ENCODE data around the gene FOXI1.

FOXI1 gene

DNA sequence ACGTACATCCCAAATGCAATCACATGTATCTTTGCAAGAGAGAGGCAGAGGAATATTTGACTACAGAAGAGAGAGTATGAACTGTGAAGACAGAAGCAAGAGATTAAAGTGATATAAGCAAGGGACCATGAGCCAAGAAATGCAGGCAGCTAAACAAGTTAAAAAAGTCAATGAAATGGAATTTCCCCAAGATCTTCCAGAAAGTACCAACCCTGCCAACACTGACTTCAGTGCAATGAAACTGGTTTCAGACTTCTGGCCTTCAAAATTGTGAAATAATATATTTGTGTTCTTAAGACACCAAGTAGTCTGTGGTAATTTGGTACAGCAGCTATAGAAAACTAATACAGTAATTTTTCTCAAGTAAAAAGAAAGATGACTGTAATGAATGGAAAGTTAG, 20.9 kb downstream of the FOXI1 start:
- Histone ChIP-seq H3K9ac (ENCODE audit: low read length) (no peak overlapping the region), H3K4me2 (ENCODE audit: low read length) (no peak overlapping the region), H3K9me3 (ENCODE audit: low read length) (0 out of 2 replicates have a peak, but pooled peaks cover 4% of the 10 kb centered on the region), H3K4me3 (ENCODE audit: low read depth, low read length, poor library complexity, severe bottlenecking) (no peak overlapping the region), H2AFZ (ENCODE audit: low read length) (no peak overlapping the region), H3K4me1 (ENCODE audit: insufficient read depth, low read length, severe bottlenecking) (no peaks in the 10 kb centered on the region), H3K27ac (ENCODE audit: low read depth, low read length, poor library complexity, severe bottlenecking) (no peak overlapping the region), H3K36me3 (ENCODE audit: insufficient read depth, low read length) (no peaks in the 10 kb centered on the region), H3K27me3 (ENCODE audit: insufficient read depth, low read length) (no peaks in the 10 kb centered on the region), H4K20me1 (ENCODE audit: insufficient read depth, low read length) (no peaks in the 10 kb centered on the region), H3K9me2 (ENCODE audit: low read depth, low read length) (no peaks in the 10 kb centered on the region), H3K79me2 (ENCODE audit: insufficient read depth, low read length) (no peaks in the 10 kb centered on the region), H3F3A (ENCODE audit: insufficient read depth, low read length) (no peaks in the 10 kb centered on the region)
- no peak for TF ChIP-seq EZH2 (IDR thresholded peaks at IDR 0.05; ENCODE audit: borderline replicate concordance, low read length)
- TF ChIP-seq, protein P1, sequence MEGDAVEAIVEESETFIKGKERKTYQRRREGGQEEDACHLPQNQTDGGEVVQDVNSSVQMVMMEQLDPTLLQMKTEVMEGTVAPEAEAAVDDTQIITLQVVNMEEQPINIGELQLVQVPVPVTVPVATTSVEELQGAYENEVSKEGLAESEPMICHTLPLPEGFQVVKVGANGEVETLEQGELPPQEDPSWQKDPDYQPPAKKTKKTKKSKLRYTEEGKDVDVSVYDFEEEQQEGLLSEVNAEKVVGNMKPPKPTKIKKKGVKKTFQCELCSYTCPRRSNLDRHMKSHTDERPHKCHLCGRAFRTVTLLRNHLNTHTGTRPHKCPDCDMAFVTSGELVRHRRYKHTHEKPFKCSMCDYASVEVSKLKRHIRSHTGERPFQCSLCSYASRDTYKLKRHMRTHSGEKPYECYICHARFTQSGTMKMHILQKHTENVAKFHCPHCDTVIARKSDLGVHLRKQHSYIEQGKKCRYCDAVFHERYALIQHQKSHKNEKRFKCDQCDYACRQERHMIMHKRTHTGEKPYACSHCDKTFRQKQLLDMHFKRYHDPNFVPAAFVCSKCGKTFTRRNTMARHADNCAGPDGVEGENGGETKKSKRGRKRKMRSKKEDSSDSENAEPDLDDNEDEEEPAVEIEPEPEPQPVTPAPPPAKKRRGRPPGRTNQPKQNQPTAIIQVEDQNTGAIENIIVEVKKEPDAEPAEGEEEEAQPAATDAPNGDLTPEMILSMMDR (IDR thresholded peaks at IDR 0.05; ENCODE audit: low read length) = no peak

DNA sequence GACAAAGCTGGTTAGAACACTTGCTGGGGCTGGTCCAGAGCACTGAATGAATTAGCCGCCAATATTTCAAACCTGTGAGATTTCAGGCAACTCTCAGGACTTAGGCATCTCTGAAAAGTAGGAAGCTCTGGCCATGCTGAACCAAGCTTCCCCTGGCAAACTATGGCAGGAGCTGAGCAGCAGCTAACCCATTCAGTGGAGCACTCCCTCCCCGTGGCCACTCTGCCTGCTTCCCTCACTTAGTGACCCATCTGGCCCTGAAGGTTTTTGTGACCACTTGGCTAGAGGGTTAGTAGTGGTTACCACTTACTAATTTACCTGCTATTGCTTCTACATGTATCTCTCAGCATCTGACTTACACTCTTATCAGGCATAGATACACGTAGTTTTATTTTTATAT, 25.5 kb downstream of the FOXI1 start:
- no peaks in the 10 kb centered on the region for H4K20me1 ChIP-seq (ENCODE audit: insufficient read depth, low read length)
- no peaks in the 10 kb centered on the region for H3K79me2 ChIP-seq (ENCODE audit: insufficient read depth, low read length)
- no peak overlapping the region for H3K4me3 ChIP-seq (ENCODE audit: low read depth, low read length, poor library complexity, severe bottlenecking)
- no peak overlapping the region for H3K9ac ChIP-seq (ENCODE audit: low read length)
- H3K27ac ChIP-seq (ENCODE audit: low read depth, low read length, poor library complexity, severe bottlenecking) = no peak overlapping the region
- no peak for TF ChIP-seq EZH2 (IDR thresholded peaks at IDR 0.05; ENCODE audit: borderline replicate concordance, low read length)
- H2AFZ ChIP-seq (ENCODE audit: low read length) = no peak overlapping the region
- H3K4me1 ChIP-seq (ENCODE audit: insufficient read depth, low read length, severe bottlenecking) = no peaks in the 10 kb centered on the region
- H3K27me3 ChIP-seq (ENCODE audit: insufficient read depth, low read length) = no peaks in the 10 kb centered on the region
- H3K36me3 ChIP-seq (ENCODE audit: insufficient read depth, low read length) = no peaks in the 10 kb centered on the region
- no peaks in the 10 kb centered on the region for H3K9me2 ChIP-seq (ENCODE audit: low read depth, low read length)
- H3K9me3 ChIP-seq (ENCODE audit: low read length) = 0 out of 2 replicates have a peak, but pooled peaks cover 4% of the 10 kb centered on the region
- no peaks in the 10 kb centered on the region for H3F3A ChIP-seq (ENCODE audit: insufficient read depth, low read length)
- no peak overlapping the region for H3K4me2 ChIP-seq (ENCODE audit: low read length)

DNA sequence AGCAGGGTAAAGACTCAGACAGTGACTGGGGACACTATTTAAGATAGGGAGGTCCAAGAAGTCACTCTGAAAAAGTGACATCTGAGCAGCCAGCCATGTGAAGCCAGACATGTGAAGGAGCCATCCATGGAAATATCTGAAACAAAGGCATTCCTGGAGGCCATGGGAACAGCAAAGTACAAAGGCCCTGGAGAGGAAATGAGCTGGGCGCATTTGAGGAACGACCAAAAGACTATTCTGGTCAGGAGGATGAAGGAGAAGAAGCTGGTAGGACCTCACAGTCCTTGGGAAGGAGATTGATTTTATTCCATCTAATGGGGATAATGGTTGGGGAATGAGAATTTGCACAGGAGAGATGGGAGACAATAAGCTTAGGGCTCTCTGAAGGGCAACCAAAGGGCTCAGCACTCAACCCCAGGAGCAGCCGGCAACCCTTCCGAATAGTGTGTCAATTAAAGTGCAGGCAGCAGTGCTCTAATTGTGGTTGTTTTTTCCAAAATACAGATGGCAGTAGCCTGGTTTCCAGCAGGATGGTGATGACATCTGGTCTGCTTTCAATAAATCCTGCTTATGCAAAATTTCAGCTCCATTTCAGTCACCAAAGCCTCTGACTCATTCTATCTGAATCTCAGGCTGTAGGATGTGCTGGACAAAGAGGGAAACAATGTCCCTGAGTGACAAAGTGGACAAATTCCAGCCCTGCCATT, 26.7 kb downstream of the FOXI1 start:
- Histone ChIP-seq H3K79me2 (ENCODE audit: insufficient read depth, low read length) (no peaks in the 10 kb centered on the region), H3F3A (ENCODE audit: insufficient read depth, low read length) (no peaks in the 10 kb centered on the region), H3K27ac (ENCODE audit: low read depth, low read length, poor library complexity, severe bottlenecking) (no peak overlapping the region), H3K4me2 (ENCODE audit: low read length) (no peak overlapping the region), H3K27me3 (ENCODE audit: insufficient read depth, low read length) (no peaks in the 10 kb centered on the region), H3K4me3 (ENCODE audit: low read depth, low read length, poor library complexity, severe bottlenecking) (no peak overlapping the region), H3K9me3 (ENCODE audit: low read length) (no peaks in the 10 kb centered on the region), H2AFZ (ENCODE audit: low read length) (no peak overlapping the region), H3K9me2 (ENCODE audit: low read depth, low read length) (no peaks in the 10 kb centered on the region), H3K4me1 (ENCODE audit: insufficient read depth, low read length, severe bottlenecking) (no peaks in the 10 kb centered on the region), H3K9ac (ENCODE audit: low read length) (no peak overlapping the region), H4K20me1 (ENCODE audit: insufficient read depth, low read length) (no peaks in the 10 kb centered on the region), H3K36me3 (ENCODE audit: insufficient read depth, low read length) (no peaks in the 10 kb centered on the region)
- TF ChIP-seq, protein P1 (IDR thresholded peaks at IDR 0.05; ENCODE audit: low read length) = no peak
- TF ChIP-seq EZH2 (IDR thresholded peaks at IDR 0.05; ENCODE audit: borderline replicate concordance, low read length) = no peak

DNA sequence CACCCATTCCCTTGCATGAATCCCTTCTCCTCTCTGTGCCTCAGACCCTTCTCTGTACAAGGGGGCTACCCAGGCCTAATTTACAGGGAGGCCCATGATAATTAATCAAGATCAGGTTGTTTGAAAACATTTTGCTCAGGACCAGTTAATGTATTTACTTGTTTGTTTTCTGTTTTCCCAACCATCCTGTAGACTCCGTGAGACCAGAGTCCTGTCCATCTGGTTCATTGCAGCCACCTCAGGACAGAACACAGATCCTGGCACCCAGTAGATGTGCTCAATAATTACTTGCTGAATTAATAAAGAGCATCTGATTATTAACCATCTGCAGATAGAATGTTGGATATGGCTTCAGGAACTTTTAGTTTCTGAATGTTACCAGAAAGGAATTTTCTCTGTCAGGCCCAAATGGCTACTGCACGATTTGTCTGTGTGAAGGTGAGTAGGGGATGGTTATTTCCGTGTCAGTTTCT, 27.3 kb downstream of the FOXI1 start:
- Histone ChIP-seq H2AFZ (ENCODE audit: low read length) (no peak overlapping the region), H3F3A (ENCODE audit: insufficient read depth, low read length) (no peaks in the 10 kb centered on the region), H3K27me3 (ENCODE audit: insufficient read depth, low read length) (no peaks in the 10 kb centered on the region), H3K9me3 (ENCODE audit: low read length) (no peaks in the 10 kb centered on the region), H3K27ac (ENCODE audit: low read depth, low read length, poor library complexity, severe bottlenecking) (no peak overlapping the region), H3K9me2 (ENCODE audit: low read depth, low read length) (no peaks in the 10 kb centered on the region), H4K20me1 (ENCODE audit: insufficient read depth, low read length) (no peaks in the 10 kb centered on the region), H3K4me3 (ENCODE audit: low read depth, low read length, poor library complexity, severe bottlenecking) (no peak overlapping the region), H3K36me3 (ENCODE audit: insufficient read depth, low read length) (no peaks in the 10 kb centered on the region), H3K4me1 (ENCODE audit: insufficient read depth, low read length, severe bottlenecking) (no peaks in the 10 kb centered on the region), H3K4me2 (ENCODE audit: low read length) (no peak overlapping the region), H3K79me2 (ENCODE audit: insufficient read depth, low read length) (no peaks in the 10 kb centered on the region), H3K9ac (ENCODE audit: low read length) (no peak overlapping the region)
- TF ChIP-seq, protein P1 (IDR thresholded peaks at IDR 0.05; ENCODE audit: low read length) = no peak
- TF ChIP-seq EZH2 (IDR thresholded peaks at IDR 0.05; ENCODE audit: borderline replicate concordance, low read length) = no peak

All from OCI-LY1 (cell line).